BLaER1 (cell line): ENCODE measurements around the gene GLUL.
"Not testable (repeated sequence)": the region's sequence is repeated elsewhere in the genome, so short reads cannot be mapped to it uniquely, and the experiment has no call there.

Source experiments
- H3K27ac ChIP-seq: shearing (Covaris generic); formaldehyde crosslinking; 2 replicates; pipeline ENCODE4 v1.8.1; 2022
- H3K27me3 ChIP-seq: shearing (Covaris generic); formaldehyde crosslinking; 2 replicates; pipeline ENCODE4 v1.8.1; 2022
- H3K36me3 ChIP-seq: shearing (Covaris generic); formaldehyde crosslinking; 2 replicates; pipeline ENCODE4 v1.8.1; 2022
- H3K4me1 ChIP-seq: shearing (Covaris generic); formaldehyde crosslinking; 2 replicates; pipeline ENCODE4 v1.8.1; 2022
- H3K4me2 ChIP-seq: shearing (Covaris generic); formaldehyde crosslinking; 2 replicates; pipeline ENCODE4 v1.8.1; 2022
- H3K4me3 ChIP-seq: shearing (Covaris generic); formaldehyde crosslinking; 2 replicates; pipeline ENCODE4 v1.8.1; 2022
- H3K9ac ChIP-seq: shearing (Covaris generic); formaldehyde crosslinking; 2 replicates; pipeline ENCODE4 v1.8.1; 2022
- H3K9me3 ChIP-seq: shearing (Covaris generic); formaldehyde crosslinking; 2 replicates; pipeline ENCODE4 v1.8.1; 2022
- H4K20me1 ChIP-seq: shearing (Covaris generic); formaldehyde crosslinking; 2 replicates; pipeline ENCODE4 v1.8.1; 2022
- Cebpa-rat ChIP-seq: shearing (Covaris generic); IDR thresholded peaks from 2 replicates; pipeline ENCODE4 v1.8.1; 2022

The GLUL gene

DNA sequence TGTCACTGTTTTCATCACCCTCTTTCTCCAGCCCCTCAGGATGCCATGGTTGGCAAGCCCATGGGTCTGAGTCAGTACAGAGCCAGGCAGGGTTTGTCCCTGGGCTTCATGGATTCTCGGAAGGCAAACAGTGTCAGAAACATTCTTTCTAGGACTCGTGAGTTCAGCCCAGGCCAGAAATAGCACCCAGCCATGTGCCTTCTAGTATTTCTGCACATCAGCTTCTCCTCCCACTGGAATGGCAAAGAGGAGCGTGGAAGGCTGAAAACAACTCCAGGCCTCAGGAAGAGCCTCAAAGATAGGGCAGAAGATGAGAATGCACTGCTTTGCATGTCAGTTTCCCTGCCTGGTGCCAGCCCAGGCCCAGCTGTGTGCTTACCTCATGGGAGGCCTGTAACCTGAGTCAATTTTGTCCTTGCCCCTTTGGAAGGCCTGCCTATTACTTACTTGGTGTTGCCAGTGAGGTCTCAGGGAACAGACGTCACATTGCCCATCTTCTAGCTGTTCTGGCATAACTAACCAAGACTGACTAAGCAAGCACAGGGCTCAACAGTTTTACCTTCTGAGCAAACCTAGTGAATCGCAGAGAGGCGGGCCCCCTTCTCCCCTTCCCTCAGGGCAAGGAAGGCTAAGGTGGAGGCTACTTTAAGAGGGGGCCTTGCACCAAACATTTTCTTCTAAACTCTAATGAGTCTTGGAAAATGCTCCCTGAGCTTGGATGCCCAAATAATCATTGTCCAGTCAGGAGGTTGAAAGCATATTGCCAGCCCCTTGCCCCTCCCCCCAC, 42.4 kb downstream of the GLUL start:
- H3K27me3 ChIP-seq, result no peaks in the 10 kb centered on the region
- TF ChIP-seq Cebpa-rat, result no peak
- H4K20me1 ChIP-seq, result no peaks in the 10 kb centered on the region
- no peak overlapping the region for H3K9ac ChIP-seq
- no peaks in the 10 kb centered on the region for H3K36me3 ChIP-seq
- no peak overlapping the region for H3K4me2 ChIP-seq
- no peaks in the 10 kb centered on the region for H3K9me3 ChIP-seq
- no peak overlapping the region for H3K27ac ChIP-seq
- H3K4me3 ChIP-seq, result no peak overlapping the region
- no peaks in the 10 kb centered on the region for H3K4me1 ChIP-seq

DNA sequence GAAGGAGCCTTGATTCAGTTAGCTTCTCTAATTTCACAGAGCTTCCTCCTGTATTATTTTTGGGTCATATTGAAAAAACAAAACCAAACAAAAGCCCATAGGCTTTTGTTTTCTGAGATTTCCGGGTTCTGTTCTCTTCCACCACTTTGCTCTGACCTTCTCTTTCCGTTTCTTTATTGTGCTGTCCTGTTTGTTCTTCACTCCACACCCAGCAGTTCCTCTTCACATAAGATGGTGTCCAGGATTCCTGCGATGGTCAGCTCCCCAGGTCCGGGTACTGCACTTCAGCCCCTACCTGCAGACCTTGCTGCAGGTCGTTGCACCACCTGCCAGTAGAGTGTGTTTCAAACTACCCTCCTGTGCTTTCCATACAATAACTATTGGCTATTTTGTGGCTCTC, 44.6 kb downstream of the GLUL start:
- no peaks in the 10 kb centered on the region for H4K20me1 ChIP-seq
- H3K9ac ChIP-seq, result no peak overlapping the region
- H3K4me3 ChIP-seq, result no peak overlapping the region

DNA sequence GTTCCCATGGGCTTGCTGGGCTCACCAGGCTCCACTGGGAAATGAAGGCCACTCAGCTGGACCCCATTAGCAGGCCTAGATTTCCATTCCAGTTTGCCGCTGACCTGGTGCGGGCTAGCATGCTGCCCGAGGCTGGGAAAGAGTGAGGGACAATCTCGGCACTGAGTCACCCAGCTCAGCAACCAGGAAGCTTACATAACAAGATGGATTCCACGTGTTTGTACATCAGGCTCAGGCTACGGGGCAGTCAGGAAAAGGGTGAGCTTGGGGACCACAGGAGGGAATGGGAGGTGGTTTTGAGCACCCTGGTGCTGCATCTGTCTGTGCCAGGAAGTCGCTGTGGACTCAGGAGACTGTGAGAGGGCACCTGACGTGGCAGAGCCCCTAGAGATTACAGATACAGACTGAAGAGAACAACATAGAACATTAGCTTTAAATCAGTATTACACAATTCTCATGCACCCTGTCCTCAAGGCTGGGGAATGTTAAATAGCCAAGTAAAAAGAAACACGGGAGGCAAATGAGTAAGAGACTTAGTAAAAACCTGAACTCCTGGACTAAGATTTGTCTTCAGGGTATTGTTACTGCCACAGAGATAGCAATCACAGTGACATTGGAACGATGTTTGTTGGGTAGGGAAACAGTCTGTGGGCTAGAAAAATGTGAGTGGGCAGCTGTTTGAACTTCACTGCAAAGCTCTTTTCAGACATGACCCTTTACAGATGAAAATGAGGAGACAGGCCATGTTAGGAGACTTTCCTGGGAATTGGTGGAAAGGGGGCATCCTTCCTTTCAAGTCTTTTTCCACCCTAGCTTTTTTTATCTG, 51.1 kb downstream of the GLUL start:
- Histone ChIP-seq H3K36me3 (no peaks in the 10 kb centered on the region), H4K20me1 (no peaks in the 10 kb centered on the region), H3K9me3 (no peaks in the 10 kb centered on the region), H3K9ac (no peak overlapping the region), H3K4me3 (no peak overlapping the region), H3K4me2 (peak overlapping the region; percentile 57), H3K27ac (peak overlapping the region; percentile 35; the same call in 1 of the 2 replicates), H3K4me1 (peaks cover 13% of the 10 kb centered on the region), H3K27me3 (no peaks in the 10 kb centered on the region)
- no peak for TF ChIP-seq Cebpa-rat

More for the DNA sequence above, 44.6 kb downstream of the GLUL start:
- no peak for TF ChIP-seq Cebpa-rat
- Histone ChIP-seq H3K27me3 (no peaks in the 10 kb centered on the region), H3K9me3 (no peaks in the 10 kb centered on the region), H3K4me1 (no peaks in the 10 kb centered on the region), H3K36me3 (no peaks in the 10 kb centered on the region), H3K27ac (no peak overlapping the region), H3K4me2 (no peak overlapping the region)

DNA sequence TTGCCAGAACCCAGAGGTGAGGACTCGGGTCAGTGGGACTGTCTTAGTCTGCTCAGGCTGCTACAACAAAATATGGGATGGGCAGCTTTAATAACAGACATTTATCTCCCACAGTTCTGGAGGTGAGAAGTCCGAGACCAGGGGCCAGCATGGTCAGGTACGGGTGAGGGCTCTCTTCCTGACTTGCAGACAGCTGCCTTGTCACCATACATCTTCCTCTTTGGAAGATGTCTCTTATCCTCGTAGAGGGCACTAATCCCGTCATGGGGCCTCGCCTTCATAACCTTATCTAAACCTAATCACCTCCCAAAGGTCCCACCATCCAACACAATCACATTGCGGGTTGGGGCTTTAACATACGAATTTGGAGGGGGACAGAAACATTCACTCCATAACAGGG, 51.9 kb downstream of the GLUL start:
- TF ChIP-seq Cebpa-rat, result no peak
- H3K27me3 ChIP-seq, result no peaks in the 10 kb centered on the region
- no peak overlapping the region for H3K4me3 ChIP-seq
- peaks cover 20% of the 10 kb centered on the region for H3K4me1 ChIP-seq
- H3K9ac ChIP-seq, result no peak overlapping the region
- no peaks in the 10 kb centered on the region for H3K36me3 ChIP-seq
- no peak overlapping the region for H3K27ac ChIP-seq
- H3K9me3 ChIP-seq, result no peaks in the 10 kb centered on the region
- no peaks in the 10 kb centered on the region for H4K20me1 ChIP-seq
- no peak overlapping the region for H3K4me2 ChIP-seq

DNA sequence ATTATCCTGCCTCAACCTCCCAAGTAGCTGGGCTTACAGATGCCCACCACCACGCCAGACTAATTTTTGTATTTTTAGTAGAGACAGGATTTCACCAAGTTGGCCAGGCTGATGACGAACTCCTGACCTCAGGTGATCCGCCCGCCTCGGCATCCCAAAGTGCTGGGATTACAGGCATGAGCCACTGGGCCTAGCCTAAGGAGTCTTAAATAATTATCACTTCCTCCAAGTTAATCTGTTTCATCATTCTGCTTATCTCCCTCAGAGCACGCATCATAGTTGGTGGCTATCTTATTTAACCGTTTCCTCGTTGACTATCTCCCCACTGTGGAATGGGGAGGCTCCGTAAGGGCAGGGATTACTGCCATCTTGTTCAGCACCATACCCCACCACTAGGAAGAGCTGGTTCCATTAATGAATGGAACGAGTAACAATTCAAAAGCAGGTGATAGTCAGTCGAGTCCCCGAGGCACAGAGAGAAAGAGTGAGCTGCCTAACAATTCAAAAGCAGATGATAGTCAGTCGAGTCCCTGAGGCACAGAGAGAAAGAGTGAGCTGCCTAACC, 52.7 kb downstream of the GLUL start:
- H3K27ac ChIP-seq, result no peak overlapping the region
- no peaks in the 10 kb centered on the region for H3K27me3 ChIP-seq
- no peaks in the 10 kb centered on the region for H3K9me3 ChIP-seq
- no peak overlapping the region for H3K4me2 ChIP-seq
- H3K9ac ChIP-seq, result no peak overlapping the region
- no peak for TF ChIP-seq Cebpa-rat
- H3K4me1 ChIP-seq, result peaks cover 24% of the 10 kb centered on the region
- no peaks in the 10 kb centered on the region for H4K20me1 ChIP-seq
- no peaks in the 10 kb centered on the region for H3K36me3 ChIP-seq
- H3K4me3 ChIP-seq, result no peak overlapping the region

DNA sequence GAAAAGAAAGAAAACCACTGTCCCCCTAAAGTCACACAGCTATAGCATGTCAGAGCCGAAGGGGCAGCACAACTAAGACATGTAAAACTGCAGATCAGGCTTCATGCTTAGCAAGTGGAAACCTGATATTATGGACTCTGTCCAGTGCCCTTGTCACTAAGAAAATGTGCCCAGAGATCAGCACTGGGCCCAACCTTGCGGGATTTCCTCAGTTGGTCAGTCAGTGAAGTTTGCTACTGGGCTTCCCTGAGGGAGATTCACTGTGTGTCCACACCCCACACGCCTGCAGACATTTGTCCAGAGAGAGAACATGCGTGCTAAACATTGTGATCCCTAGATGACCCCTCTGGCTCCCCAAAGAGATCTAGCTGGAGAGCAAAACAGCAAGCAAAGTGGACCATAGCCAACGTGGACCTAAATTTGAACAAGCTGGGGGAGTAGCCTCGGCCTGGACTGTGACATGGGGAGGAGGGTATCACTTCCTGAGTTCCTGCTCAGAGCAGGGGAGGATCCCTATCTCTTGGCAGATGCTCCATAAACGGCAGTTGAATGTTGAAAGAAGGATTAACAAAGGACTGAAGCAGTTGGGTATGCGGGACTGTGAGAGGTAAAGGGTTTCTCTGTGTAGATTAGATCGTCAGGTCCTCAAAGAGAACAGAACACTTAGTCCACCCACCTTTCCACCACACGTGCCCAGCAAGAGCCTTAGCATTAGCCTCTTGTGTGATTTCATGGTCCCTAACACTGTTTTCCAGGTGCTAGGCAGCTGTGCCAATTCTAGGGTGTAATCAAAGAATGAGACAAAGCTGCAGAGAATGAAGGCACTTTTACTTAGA, 53.6 kb downstream of the GLUL start:
- H3K9ac ChIP-seq, result no peak overlapping the region
- no peak overlapping the region for H3K4me2 ChIP-seq
- peaks cover 24% of the 10 kb centered on the region for H3K4me1 ChIP-seq
- no peak overlapping the region for H3K4me3 ChIP-seq
- no peaks in the 10 kb centered on the region for H4K20me1 ChIP-seq
- H3K27ac ChIP-seq, result no peak overlapping the region
- H3K27me3 ChIP-seq, result no peaks in the 10 kb centered on the region
- no peaks in the 10 kb centered on the region for H3K9me3 ChIP-seq
- H3K36me3 ChIP-seq, result no peaks in the 10 kb centered on the region
- TF ChIP-seq Cebpa-rat, result no peak

DNA sequence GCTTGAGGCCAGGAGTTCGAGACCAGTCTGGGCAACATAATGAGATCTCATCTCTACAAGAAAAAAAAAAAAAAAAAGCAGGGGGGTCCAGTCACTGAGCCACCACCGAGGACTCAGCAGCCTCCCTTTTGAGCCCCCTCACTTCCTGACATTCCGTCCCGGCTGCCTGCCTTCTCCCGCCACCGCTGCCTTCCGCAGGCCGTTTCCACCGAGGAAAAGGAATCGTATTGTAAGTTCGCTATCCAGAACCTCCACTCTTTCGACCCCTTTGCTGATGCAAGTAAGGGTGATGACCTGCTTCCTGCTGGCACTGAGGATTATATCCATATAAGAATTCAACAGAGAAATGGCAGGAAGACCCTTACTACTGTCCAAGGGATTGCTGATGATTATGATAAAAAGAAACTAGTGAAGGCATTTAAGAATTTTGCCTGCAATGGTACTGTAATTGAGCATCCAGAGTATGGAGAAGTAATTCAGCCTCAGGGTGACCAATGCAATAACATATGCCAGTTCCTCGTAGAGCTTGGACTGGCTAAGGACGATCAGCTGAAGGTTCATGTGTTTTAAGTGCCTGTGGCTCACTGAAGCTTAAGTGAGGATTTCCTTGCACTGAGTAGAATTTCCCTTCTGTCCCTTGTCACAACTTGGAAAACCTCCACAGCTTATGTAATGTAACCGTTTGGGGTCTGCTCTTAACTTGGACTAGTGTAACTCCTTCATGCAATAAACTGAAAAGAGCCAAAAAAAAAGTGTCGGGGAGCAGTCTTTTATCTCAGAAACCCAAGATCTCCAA, 55.6 kb downstream of the GLUL start:
- Histone ChIP-seq H3K9me3 (no peaks in the 10 kb centered on the region), H3K9ac (no peak overlapping the region), H3K4me2 (no peak overlapping the region), H3K4me3 (no peak overlapping the region), H3K27me3 (no peaks in the 10 kb centered on the region), H3K27ac (no peak overlapping the region), H3K4me1 (peaks cover 23% of the 10 kb centered on the region), H4K20me1 (no peaks in the 10 kb centered on the region), H3K36me3 (no peaks in the 10 kb centered on the region)
- no peak for TF ChIP-seq Cebpa-rat

DNA sequence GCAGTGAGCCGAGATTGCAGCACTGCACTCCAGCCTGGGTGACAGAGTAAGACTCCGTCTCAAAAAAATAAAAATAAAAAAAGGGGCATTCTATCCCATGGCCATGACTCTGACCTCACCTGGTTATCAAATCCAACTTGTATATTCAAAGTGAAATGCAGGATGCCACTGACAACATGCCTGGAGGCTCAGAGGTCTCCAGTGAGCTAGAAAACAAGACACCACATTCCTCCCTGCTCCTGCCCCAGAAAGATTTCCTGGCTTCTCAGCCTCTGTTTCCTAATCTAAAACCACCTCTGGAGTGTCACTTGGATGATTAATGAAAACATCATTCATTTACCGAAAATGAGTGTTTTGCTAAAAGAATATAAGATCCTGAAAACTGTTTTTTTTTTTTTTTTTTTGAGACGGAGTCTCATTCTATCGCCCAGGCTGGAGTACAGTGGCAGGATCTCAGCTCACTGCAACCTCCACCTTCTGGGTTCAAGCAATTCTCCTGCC, 58.5 kb downstream of the GLUL start:
- peaks cover 10% of the 10 kb centered on the region for H3K4me1 ChIP-seq
- H3K4me3 ChIP-seq, H3K27me3 ChIP-seq, H3K9me3 ChIP-seq, H3K9ac ChIP-seq, H3K4me2 ChIP-seq, H3K27ac ChIP-seq, H4K20me1 ChIP-seq, H3K36me3 ChIP-seq: not testable (repeated sequence)
